ENCODE measurements around the gene STRIP1. TPM values are rescaled to one million over a fixed set of nuclear protein-coding genes. Genes with fewer than 3 reads are reported as not detected.

STRIP1 gene
- total and polyA plus RNA-seq, 4 donors, result 5.8 to 22.8 (median 13.2) TPM

DNA sequence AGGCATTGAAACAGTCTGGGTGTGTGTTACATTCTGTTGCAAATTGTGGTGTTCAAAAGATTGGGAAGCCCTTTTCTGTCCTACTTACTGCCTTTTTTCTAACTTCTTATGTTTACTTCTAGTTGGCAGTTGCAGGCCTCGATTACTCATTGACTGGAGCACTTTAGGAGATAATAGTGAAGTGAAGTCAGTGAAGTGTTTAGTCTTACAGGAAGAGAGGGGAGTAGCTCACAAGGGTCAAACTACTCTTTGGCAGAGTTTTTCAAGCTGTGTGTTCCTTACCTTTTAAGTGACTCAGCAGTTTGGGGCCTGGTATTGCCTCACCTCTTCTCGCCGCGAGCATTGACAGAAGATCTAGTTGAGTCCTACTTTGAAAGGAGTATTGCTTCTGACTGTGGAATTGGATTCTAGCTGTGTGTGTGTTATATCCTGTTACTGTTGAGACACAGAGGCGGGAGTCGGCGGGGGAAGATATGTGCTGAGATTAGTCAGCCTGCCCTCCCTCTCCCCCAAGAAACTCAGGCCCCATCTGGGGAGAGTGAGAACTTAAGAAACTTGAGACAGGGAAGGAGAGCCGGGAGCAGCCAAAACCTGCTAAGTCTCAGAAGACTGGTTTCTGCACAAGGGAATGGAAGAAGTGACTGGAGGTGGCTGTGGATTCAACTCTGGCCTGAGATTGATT, 30.5 kb upstream of the STRIP1 start (continued):
- TF ChIP-seq, protein P1, sequence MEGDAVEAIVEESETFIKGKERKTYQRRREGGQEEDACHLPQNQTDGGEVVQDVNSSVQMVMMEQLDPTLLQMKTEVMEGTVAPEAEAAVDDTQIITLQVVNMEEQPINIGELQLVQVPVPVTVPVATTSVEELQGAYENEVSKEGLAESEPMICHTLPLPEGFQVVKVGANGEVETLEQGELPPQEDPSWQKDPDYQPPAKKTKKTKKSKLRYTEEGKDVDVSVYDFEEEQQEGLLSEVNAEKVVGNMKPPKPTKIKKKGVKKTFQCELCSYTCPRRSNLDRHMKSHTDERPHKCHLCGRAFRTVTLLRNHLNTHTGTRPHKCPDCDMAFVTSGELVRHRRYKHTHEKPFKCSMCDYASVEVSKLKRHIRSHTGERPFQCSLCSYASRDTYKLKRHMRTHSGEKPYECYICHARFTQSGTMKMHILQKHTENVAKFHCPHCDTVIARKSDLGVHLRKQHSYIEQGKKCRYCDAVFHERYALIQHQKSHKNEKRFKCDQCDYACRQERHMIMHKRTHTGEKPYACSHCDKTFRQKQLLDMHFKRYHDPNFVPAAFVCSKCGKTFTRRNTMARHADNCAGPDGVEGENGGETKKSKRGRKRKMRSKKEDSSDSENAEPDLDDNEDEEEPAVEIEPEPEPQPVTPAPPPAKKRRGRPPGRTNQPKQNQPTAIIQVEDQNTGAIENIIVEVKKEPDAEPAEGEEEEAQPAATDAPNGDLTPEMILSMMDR (IDR thresholded peaks at IDR 0.05; ENCODE audit: low read depth, low read length, missing input control), result no peak
- TF ChIP-seq FOXA2 (IDR thresholded peaks at IDR 0.05) (no peak), JUND (IDR thresholded peaks at IDR 0.05) (peak; percentile 63)
- TF ChIP-seq, protein P2, sequence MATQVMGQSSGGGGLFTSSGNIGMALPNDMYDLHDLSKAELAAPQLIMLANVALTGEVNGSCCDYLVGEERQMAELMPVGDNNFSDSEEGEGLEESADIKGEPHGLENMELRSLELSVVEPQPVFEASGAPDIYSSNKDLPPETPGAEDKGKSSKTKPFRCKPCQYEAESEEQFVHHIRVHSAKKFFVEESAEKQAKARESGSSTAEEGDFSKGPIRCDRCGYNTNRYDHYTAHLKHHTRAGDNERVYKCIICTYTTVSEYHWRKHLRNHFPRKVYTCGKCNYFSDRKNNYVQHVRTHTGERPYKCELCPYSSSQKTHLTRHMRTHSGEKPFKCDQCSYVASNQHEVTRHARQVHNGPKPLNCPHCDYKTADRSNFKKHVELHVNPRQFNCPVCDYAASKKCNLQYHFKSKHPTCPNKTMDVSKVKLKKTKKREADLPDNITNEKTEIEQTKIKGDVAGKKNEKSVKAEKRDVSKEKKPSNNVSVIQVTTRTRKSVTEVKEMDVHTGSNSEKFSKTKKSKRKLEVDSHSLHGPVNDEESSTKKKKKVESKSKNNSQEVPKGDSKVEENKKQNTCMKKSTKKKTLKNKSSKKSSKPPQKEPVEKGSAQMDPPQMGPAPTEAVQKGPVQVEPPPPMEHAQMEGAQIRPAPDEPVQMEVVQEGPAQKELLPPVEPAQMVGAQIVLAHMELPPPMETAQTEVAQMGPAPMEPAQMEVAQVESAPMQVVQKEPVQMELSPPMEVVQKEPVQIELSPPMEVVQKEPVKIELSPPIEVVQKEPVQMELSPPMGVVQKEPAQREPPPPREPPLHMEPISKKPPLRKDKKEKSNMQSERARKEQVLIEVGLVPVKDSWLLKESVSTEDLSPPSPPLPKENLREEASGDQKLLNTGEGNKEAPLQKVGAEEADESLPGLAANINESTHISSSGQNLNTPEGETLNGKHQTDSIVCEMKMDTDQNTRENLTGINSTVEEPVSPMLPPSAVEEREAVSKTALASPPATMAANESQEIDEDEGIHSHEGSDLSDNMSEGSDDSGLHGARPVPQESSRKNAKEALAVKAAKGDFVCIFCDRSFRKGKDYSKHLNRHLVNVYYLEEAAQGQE (IDR thresholded peaks at IDR 0.05), result no peak

DNA sequence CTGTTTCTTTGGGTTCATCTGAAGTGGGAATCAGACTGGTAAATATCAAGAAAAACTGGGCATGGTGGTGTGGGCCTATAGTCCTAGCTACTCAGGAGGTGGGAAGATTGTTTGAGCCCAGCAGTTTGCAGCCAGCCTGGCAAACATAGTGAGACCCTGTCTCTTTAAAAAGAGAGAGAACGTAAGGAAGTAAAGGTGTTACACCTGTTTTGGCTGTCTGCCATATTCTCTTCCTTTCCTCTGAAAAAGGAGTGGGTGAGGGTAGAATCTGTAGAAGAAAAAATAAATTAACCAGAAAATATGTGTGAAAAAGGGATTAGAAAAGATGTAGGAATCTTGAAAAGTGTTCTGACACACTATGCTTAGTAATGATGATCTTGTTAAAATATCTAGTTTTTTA, 29.8 kb upstream of the STRIP1 start:
- Histone ChIP-seq H3K27me3 (ENCODE audit: control insufficient read depth in 4 of 4, insufficient read depth in 4 of 4, low read length in 3 of 4) (no peaks in the 10 kb centered on the region), H3K9ac (ENCODE audit: low read depth in 1 of 2, low read length in 2 of 2) (no peak overlapping the region), H3K9me3 (ENCODE audit: control insufficient read depth in 4 of 4, low read length in 3 of 4) (no peaks in the 10 kb centered on the region), H3K4me3 (ENCODE audit: low read depth in 1 of 3, low read length in 3 of 3) (peak overlapping the region in 1 of 3 donors; percentile 19), H3K36me3 (ENCODE audit: control insufficient read depth in 4 of 4, insufficient read depth in 3 of 4, low read depth in 1 of 4, low read length in 3 of 4) (no peaks in the 10 kb centered on the region), H3K4me1 (ENCODE audit: control insufficient read depth in 4 of 4, insufficient read depth in 4 of 4, low read length in 3 of 4) (peaks cover 2 to 59% (median 37%) of the 10 kb centered on the region in 4 donors), H3K27ac (ENCODE audit: low read depth in 1 of 2, low read length in 2 of 2) (peak overlapping the region in 1 of 2 donors; percentile 57)
- DNase-seq (ENCODE audit: low spot score), result no peak
- 44% methylated on average over 1 of the region's 1 CpG for WGBS
- no peak for TF ChIP-seq RXRA (IDR thresholded peaks at IDR 0.05)
- no peak for TF ChIP-seq FOXA1 (IDR thresholded peaks at IDR 0.05)
- no peak for TF ChIP-seq HNF4A (conservative IDR thresholded peaks at IDR 0.05)

DNA sequence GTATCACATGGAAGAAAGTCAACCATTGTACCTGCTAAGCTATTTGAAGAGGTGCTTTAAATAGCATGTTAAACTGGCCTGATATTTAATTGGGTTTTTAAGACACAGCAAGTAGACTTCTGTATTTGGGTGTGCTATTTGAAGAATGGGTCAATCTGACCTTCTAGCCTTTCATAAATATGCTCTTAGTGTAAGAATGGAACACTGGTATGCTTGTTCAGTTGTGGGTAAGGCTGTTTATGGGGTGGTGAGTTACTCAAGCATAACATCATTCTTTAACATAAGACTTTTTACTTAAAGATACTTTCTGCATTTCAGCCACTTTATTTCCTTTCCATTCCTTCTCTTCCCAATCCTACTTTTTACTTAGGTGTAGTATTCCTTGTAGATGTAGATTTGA, 28.5 kb upstream of the STRIP1 start:
- no peak for DNase-seq (ENCODE audit: low spot score)
- H3K27me3 ChIP-seq (ENCODE audit: control insufficient read depth in 4 of 4, insufficient read depth in 4 of 4, low read length in 3 of 4), result no peaks in the 10 kb centered on the region
- peaks cover 2 to 66% (median 42%) of the 10 kb centered on the region in 4 donors for H3K4me1 ChIP-seq (ENCODE audit: control insufficient read depth in 4 of 4, insufficient read depth in 4 of 4, low read length in 3 of 4)
- H3K9me3 ChIP-seq (ENCODE audit: control insufficient read depth in 4 of 4, low read length in 3 of 4), result no peaks in the 10 kb centered on the region
- no peak overlapping the region for H3K4me3 ChIP-seq (ENCODE audit: low read depth in 1 of 3, low read length in 3 of 3)
- no peak overlapping the region for H3K9ac ChIP-seq (ENCODE audit: low read depth in 1 of 2, low read length in 2 of 2)
- H3K36me3 ChIP-seq (ENCODE audit: control insufficient read depth in 4 of 4, insufficient read depth in 3 of 4, low read depth in 1 of 4, low read length in 3 of 4), result peaks cover 0 to 3% (median 2%) of the 10 kb centered on the region in 4 donors
- TF ChIP-seq HNF4A (conservative IDR thresholded peaks at IDR 0.05), result no peak
- no peak overlapping the region for H3K27ac ChIP-seq (ENCODE audit: low read depth in 1 of 2, low read length in 2 of 2)

DNA sequence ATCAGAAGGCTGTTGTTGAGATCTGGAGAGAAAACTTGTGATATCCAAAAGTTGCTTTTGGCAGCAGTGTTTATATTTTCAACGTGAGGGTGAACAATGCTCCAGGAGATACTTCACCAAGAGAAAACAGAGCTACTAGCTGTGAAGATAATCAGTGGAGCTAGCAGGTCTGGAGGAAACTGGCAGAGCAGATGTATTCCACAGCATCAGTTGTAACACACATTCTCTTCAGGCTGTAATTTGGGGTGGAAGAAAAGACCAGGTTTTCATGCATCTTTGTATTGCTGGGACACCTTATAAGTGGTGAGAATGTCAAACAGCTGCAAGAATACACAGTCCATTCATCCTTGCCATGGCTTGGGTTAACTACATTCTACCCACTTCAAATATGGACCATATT, 27.9 kb upstream of the STRIP1 start:
- 32% methylated on average over 1 of the region's 1 CpG for WGBS
- Histone ChIP-seq H3K27ac (ENCODE audit: low read depth in 1 of 2, low read length in 2 of 2) (no peak overlapping the region), H3K27me3 (ENCODE audit: control insufficient read depth in 4 of 4, insufficient read depth in 4 of 4, low read length in 3 of 4) (no peaks in the 10 kb centered on the region), H3K36me3 (ENCODE audit: control insufficient read depth in 4 of 4, insufficient read depth in 3 of 4, low read depth in 1 of 4, low read length in 3 of 4) (peaks cover 0 to 6% (median 2%) of the 10 kb centered on the region in 4 donors), H3K4me3 (ENCODE audit: low read depth in 1 of 3, low read length in 3 of 3) (no peak overlapping the region), H3K4me1 (ENCODE audit: control insufficient read depth in 4 of 4, insufficient read depth in 4 of 4, low read length in 3 of 4) (peaks cover 2 to 72% (median 44%) of the 10 kb centered on the region in 4 donors), H3K9ac (ENCODE audit: low read depth in 1 of 2, low read length in 2 of 2) (no peak overlapping the region), H3K9me3 (ENCODE audit: control insufficient read depth in 4 of 4, low read length in 3 of 4) (no peaks in the 10 kb centered on the region)
- no peak for DNase-seq (ENCODE audit: low spot score)
- TF ChIP-seq FOXA2 (IDR thresholded peaks at IDR 0.05), result no peak
- TF ChIP-seq, protein P3, sequence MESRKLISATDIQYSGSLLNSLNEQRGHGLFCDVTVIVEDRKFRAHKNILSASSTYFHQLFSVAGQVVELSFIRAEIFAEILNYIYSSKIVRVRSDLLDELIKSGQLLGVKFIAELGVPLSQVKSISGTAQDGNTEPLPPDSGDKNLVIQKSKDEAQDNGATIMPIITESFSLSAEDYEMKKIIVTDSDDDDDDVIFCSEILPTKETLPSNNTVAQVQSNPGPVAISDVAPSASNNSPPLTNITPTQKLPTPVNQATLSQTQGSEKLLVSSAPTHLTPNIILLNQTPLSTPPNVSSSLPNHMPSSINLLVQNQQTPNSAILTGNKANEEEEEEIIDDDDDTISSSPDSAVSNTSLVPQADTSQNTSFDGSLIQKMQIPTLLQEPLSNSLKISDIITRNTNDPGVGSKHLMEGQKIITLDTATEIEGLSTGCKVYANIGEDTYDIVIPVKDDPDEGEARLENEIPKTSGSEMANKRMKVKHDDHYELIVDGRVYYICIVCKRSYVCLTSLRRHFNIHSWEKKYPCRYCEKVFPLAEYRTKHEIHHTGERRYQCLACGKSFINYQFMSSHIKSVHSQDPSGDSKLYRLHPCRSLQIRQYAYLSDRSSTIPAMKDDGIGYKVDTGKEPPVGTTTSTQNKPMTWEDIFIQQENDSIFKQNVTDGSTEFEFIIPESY (IDR thresholded peaks at IDR 0.05), result no peak
- no peak for TF ChIP-seq RXRA (IDR thresholded peaks at IDR 0.05)
- TF ChIP-seq HNF4A (conservative IDR thresholded peaks at IDR 0.05), result no peak
- no peak for TF ChIP-seq NR2F2 (IDR thresholded peaks at IDR 0.05)
- no peak for TF ChIP-seq FOXA1 (IDR thresholded peaks at IDR 0.05)
- TF ChIP-seq YY1 (IDR thresholded peaks at IDR 0.05), result no peak
